ENCODE measurements around the gene HOXB5.

GRCh38 chr17:48597528-48597777 lies 3.9 kb upstream of the HOXB5 start:
- no peak for TF ChIP-seq CTCF (IDR thresholded peaks at IDR 0.05)
- TF ChIP-seq EZH2 (IDR thresholded peaks at IDR 0.05; ENCODE audit: borderline replicate concordance, insufficient read depth, low read depth, low read length, poor library complexity, severe bottlenecking), result no peak
